Stimulated activated CD8-positive, alpha-beta memory T cell treated with anti-CD3 and anti-CD28 coated beads, Interleukin-15, amount 100 ng/mL, for 48 hours (primary cell): Measurements from ENCODE around the gene ILRUN.
"Not testable (repeated sequence)": the region's sequence is repeated elsewhere in the genome, so short reads cannot be mapped to it uniquely, and the experiment has no call there.

Source experiments
- DNase-seq, 2 donors: peaks; one replicate each; pipeline ENCODE4 v3.0.0-alpha.2; 2020; ENCODE audit warnings: low read depth in 2 of 2

Gene ILRUN

GRCh38 chr6:34664256-34664971 is 32.2 kb downstream of the ILRUN start:
- DNase-seq, result no peak

DNA sequence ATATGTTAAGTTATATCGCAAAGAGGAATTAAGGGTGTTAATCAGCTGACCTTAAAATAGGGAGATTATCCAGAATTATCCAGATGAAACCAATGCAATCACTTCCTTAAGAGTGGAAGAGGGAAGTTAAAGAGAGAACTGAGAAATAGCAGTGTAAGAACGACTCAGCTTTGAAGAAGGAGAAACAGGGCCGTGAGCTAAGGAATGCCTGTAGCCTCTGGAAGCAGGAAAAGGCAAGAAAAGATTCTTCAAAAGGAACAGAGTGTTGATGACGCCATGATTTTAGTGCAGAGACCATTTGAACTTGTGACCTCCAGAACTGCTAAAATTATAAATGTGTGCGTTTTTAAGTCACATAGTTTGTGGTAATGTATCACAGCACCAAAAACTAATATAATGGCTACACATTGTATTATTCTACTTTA is 32.7 kb downstream of the ILRUN start:
- no peak for DNase-seq

DNA sequence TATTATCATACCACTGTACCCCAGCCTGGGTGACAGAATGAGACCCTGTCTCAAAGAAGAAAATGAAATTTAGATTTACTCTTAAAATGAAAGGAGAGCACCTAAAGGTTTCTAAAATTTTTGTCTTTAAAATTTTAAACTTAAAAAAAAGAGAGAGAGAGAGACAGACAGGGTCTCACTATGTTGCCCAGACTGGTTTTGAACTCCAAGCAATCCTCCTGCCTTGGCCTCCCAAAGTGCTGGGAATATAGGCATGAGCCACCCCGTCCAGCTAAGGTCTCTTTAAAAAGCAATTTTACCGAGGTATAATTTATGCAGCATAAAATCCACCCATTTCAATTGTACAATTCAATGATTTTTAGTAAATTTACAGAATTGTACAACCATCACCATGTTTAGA is 33.2 kb downstream of the ILRUN start:
- no peak for DNase-seq

GRCh38 chr6:34661357-34661756 is 35.2 kb downstream of the ILRUN start:
- DNase-seq, result no peak

GRCh38 chr6:34658605-34659265 is 37.8 kb downstream of the ILRUN start:
- no peak for DNase-seq

DNA sequence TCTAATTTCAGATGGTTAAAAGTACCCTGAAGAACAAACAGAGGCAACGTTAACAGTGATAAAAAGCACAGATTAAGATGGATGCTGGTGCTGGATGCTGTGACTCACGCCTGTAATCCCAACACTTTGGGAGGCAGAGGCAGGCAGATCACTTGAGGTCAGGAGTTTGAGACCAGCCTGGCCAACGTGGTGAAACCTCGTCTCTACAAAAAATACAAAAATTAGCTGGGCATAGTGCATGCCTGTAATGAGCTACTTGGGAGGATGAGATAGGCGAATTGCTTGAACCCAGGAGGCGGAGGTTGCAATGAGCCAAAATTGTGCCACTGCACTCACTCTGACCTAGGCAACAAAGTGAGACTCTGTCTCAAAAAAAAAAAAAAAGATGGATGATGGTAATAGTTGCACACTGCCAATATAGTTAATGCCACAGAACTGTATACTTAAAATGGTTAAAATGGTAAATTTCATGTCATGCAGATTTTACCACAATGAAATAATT is 38.5 kb downstream of the ILRUN start:
- DNase-seq, result not testable (repeated sequence)

DNA sequence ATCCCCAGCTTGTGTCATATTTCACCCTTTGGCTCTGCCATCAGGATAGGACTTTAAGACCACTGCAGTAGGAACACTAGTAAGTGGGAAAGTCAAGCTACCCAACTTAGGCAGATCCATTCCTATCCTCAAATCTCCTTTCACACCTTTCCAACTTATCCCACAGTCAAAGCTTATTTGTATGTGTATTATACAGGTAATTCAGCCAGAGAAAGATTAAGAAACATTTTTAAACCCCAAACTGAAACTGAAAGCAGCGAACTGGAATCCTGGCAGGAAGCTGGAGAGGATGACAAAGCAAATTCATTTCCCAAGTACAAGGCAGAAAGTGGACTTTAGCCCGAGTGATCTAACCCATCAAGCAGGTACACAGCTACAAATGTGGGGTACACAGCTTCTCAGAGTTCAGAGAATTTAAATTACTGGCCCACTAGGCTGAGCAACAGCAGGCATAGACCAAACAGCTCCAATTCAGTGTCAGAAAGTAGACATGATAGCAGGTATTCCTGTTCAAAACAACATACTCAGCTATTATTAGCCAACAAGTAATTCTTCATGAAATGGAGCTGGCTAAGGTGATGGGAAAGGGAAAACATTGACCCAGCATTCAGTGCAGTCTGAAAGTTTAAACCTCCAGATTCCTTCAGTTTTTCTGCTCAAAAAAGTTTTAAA is 39.1 kb downstream of the ILRUN start:
- DNase-seq, result no peak

DNA sequence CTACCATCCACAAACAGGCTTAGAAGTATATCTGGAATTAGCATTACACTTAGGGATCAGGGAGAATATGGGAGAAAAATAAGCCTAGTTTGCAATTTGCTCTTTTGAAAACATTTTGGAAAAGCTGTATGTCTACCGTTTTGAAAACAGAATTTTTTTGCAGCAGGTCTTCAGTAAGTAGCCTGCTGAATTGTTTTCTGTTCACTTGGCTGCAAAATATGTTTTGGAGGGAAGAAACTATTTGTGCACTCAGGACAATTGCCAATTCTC is 39.6 kb downstream of the ILRUN start:
- no peak for DNase-seq

GRCh38 chr6:34656378-34657036 is 40.1 kb downstream of the ILRUN start:
- no peak for DNase-seq

GRCh38 chr6:34655876-34656377 is 40.6 kb downstream of the ILRUN start:
- not testable (repeated sequence) for DNase-seq

DNA sequence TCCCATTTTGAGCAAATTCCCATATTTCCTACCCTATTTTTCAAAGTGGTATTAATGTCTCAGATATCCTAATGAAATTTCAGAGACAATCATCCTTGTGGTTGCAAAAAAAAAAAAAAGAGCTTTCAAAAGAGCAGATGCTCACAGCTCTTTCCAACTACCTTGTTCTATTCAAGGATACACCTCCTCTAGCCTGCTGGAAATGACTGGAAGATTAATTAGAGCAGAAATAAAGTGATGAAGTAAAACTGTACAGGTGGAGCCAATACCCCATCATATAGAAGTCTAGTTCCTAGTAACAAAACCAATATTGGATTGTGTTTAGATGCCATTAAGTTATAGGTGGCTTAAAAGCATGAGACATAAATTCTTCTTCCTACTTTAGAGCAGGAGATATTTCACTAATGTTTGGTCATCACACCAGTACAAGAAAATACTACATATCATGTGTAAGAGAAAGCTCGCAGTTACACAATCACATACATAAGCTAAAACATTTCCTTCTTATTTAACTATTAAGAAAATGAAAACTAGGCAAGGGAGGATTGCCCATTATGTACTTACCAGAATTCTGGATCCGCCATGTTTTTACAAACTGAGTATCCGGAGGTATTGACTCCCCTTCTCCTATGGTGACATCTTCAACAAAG is 42.4 kb downstream of the ILRUN start:
- no peak for DNase-seq

GRCh38 chr6:34652263-34652662 is 44.3 kb downstream of the ILRUN start:
- no peak for DNase-seq

DNA sequence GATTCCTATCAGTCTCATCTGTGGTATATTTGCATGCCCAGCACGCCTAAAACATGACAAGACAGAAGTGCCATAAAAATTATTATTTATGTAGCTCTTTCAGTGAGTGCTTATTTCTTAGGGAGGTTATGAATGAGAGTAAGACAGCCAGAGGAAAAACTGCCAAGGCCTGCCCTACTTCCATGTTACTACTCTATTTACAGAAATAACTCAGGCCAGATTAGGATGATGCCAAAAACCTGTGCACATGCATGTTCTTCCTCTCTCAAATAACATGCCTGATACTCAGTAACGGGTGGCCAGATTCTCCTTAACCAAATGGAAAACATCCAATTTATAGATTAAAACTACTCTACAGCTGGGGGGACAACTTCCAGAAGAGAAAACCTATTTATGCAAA is 45.7 kb downstream of the ILRUN start:
- DNase-seq, result no peak

- DNase-seq, result not testable (repeated sequence)
Measured at GRCh38 chr6:34650232-34650631, 46.3 kb downstream of the ILRUN start.

GRCh38 chr6:34648806-34649205 is 47.8 kb downstream of the ILRUN start:
- DNase-seq, result no peak
